HG03196 (cell line): ENCODE results near the gene CCDC85C.

Source experiments
- ATAC-seq: cut with Tn5 transposase; IDR thresholded peaks from one replicate; pipeline ENCODE4 v1.9.1; 2021; ENCODE audit not compliant: unreplicated experiment

The CCDC85C gene

DNA sequence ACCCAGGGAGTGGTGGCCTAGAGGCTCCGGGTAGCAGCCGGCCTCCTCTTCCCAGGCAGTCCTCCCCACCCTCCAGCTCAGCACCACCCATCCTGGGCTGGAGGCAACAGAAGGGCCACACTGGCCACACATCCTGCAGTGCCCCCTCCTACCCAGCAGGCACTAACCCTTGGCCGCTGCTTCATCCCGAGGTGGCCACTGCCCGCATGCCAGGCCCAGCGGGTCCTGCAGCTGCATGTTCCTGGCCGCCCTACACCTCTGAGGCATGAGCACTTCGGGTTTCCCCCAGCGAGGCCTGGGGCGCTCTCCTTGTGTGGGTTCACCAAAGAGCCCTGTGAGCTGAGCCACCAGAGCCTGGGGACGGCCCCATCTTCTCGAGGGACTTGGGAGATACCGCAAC lies 61.4 kb downstream of the CCDC85C start:
- no peak for ATAC-seq

DNA sequence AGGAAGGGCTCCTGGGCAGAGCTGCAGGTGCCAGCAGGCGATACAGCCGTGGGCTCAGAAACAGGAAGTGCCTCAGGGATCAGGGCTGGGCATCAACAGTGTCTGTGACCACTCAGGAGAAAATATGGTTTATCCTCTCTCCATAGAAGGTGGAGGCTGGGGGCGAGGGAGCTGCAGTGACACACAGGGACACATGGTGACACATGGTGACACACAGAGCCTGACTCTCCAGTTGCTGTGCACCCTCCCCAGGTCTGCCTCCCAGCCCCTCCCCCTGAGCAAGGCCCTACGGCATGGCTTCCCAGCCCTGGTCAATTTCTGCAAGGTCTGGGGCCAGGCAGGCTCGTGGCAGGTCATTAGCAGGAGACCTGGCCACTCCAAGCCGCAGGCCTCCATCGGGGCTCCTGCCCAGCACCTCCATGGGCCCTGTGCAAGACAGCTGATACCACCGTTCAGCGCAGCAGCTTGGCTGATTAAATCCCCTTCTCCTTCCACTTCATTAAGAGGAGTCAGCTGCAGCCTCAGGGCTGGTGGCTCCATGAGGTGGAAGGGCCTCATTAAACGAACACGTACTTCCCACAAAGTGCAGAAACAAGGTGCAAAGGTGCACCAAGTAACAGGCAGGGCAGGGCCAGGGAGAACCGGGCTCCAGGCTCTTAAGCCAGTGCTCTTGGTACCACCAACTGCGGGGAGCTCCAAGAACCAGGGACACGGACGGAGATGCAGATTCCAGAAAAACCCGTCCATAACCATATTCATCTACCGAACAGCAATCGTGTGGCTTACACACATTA lies 62.1 kb downstream of the CCDC85C start:
- no peak for ATAC-seq

DNA sequence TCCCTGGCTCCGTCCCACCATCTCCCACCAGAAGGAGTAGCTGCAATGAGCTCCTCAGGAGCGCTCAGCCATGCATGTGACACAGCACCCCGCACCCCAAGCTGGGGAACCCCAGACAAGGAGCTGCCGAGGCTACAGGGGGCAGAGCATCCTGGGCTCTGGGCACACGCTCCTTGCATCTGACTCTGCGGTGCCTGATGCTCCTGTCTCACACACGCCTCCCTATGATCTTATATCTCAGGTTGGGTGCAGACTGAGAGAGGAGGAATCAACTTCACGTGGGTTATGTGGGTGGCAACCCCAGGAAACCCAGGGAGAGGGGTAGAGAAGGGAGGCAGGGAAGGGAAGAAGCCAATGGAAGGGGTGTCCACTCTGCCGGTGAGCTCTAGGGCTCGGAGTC lies 62.8 kb downstream of the CCDC85C start:
- ATAC-seq = no peak

DNA sequence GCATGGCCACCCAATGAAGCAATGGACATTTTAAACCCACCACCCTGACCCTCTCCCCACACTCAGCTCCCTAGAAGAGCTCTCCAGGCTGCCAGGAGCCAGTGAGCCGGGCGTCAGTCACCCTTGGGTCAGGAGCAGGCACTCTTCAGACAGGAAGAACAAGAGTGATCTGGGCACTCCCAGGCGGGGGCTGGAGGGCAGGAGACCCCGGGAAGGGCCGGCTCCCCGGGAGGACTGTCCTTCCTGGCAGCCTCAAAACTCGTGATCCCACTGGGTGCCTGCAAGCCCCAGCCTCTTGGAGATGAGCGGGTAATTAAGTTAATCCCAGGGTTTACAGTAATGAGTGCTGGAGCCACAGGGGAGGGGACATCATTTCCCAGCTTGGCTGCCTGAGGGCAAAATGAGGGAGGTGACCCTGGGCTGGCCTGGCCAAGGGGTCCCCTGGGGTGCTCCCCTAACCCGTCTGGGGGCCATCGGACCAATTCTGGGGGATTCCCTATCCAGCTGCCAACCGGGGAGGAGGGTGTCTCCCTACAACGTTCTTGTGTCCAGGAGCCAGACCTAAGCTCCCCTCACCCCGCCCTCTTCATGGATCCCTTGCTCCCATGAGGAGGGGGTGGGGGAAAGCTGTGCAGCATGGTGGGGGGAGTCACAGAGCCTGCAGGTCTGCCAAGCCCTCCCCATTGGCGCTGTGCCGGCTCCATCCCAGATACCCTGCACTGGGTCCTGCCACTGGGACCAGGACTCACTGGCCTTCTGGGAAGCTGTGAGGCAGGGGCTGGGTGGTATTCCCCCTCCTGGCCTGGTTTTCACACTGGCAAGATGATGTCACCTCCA lies 63.6 kb downstream of the CCDC85C start:
- no peak for ATAC-seq

DNA sequence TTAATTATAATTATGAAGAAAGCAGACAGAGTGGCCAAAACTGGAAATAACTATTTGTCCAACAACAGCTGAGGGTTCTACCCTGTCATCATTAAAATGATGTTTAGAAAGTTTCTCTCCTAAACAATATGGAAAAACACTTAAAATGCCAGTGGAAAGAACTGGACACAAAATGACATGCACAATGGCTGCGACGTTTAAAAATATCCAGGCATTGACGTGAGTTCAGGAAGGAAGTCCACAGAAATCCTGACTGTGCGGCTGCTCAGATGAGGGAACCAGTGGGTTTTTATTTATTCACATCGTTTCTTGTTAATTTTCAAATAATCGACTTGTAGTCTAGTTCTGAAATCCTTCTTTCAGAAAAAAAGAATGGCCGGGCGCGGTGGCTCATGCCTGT lies 64.5 kb downstream of the CCDC85C start:
- ATAC-seq = no peak

DNA sequence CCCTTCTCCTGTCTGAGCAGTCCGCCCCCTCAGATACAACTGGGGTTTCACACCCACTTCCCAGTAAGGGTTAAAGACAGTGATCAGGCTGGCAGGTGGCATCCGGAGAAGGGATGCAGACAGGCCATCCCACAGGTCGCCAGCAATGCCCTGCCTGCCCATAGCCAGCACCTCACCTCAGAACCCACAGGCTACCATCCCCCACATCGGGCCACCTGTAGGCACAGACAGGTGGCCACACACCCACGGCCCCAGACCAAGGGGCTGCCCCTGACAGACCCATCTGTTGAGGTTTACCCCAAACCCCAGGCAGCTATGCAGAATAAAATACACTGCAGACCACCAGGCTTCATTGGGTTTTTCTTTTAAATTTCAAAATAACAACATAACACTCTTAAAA lies 65.3 kb downstream of the CCDC85C start:
- no peak for ATAC-seq

DNA sequence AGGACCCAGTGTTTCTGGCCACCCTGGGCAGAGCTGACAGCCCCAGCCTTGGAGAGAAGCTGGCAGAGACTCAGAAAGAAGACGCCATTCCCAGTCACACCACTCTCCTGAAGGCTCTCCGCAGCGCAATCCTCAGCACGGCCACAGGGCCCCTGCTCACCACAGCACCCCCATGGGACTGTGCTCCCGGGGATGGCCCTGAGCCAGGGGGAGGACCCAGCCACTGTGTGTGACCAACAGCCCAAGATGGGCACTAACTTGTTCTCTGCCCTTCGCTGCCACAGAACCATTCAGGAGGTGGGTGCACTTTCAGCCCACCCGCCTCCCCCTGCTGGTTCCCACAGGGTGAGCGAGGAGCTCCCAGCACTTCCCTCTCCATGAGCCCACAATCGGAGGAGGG lies 65.7 kb downstream of the CCDC85C start:
- ATAC-seq = no peak

DNA sequence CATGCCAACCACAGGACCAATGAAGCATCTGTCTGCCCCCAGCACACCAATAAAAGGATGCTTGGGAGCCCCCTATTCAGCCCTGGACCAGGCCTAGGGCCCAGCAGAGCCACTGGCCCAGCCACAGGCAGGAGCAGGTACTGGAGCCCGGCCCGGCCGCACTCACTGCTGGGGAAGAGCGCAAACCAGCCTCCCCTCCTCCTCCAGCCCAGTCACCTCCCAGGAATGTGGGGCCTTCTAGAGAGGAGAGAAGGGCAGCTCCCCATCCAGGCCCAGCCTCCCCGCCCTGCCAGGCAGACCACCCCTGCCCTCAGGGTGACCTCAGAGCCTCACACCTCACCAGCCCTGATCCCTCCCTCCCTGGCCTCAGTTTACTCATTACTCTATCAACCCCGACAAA lies 66.6 kb downstream of the CCDC85C start:
- no peak for ATAC-seq

DNA sequence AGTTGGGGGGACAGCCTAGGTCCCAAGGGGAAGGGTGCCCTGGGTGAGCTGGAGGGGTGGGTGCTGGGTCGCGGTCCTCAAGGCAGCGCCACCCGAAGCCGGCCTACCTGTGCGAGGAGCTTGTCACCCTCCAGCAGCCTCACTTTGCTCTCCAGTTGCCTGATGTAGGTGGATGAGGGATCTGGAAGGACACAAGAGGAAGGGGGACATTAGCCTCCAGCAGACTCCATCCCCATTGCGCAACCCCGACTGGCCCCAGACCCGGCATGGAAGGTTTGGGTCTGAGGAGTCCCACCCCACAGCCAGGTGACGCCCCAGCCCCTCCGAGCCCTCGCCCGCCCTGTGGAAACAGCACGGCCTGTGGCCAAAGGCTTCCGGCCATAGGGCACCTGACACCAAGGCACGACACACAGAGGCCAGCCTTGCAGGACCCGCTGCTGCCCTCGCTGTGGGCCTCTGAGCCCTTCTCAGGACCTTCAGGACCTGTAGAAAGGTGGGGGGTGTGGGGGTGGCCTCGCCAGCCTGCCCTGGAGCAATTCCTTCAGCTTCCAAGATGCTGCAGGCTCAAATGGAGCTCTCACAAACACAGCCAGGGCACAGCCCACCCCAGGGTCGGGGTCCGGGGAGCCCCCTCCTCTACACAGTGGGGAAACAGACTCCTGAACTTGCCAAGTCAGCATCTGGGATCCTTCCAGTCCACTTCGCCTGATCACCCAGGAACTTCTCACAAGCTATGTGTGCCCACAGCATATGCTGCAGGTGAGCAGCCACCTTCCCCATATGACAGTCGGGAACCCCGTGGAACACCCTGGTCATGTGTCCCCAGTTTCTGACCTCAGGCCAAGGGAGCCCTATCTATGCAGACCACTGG lies 67.9 kb downstream of the CCDC85C start:
- no peak for ATAC-seq

DNA sequence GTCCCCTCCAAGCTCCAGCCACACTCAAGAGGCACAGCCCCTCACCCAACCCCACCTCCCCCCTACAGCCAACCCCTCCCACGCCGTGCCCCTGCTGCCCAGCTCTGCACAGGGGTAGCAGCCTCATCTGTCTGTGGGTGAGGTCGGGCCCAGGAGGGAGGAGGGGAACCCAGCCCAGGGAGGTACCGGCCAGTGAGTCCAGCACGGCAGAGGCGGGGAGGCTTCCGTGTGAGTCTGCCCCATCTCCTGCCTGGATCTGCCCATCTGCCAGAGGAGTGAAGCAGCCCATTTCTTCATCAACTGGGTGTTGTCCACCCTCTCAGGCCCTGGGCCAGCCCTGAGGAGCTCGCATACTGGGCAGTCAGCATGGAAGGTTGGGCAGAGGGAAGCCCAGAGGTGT lies 68.6 kb downstream of the CCDC85C start:
- ATAC-seq = no peak

DNA sequence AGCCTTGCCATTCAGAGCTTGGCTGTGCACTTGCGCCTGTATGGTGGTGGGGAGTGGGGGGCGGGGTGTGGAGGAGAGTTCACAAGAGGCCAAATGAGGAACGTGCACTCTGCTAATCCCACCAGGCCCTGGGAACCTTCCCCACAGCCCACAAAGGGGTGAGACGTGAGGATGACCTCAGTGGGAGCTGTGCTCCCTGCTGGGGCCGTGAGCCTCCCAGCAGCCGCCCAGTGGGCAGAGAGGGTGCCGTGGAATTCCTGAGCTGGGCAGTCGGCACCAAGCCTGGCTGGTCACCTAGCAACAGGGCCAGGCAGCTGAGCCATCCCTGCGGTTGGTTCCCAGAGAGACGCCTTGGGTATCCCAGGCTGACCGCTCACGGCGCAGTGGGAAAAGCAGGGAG lies 69.1 kb downstream of the CCDC85C start:
- ATAC-seq = no peak

DNA sequence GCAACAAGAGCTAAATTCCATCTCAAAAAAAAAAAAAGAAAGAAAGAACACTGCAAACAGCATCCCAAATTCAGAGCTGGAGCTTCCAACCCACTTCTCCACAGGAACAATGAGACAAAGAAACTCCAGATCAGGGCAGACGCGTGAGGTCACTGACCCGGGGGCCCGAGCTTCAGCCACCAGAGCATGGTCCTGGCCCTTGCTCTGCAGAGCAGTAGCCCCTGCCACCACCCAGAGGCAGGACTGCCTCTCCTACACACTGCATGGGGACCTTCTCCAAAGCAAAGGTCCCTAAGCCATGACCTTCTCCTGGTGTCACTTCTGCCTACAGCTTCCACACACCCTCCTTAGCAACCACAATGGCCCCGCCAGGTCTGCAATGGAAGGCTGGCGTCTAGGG lies 69.7 kb downstream of the CCDC85C start:
- no peak for ATAC-seq

DNA sequence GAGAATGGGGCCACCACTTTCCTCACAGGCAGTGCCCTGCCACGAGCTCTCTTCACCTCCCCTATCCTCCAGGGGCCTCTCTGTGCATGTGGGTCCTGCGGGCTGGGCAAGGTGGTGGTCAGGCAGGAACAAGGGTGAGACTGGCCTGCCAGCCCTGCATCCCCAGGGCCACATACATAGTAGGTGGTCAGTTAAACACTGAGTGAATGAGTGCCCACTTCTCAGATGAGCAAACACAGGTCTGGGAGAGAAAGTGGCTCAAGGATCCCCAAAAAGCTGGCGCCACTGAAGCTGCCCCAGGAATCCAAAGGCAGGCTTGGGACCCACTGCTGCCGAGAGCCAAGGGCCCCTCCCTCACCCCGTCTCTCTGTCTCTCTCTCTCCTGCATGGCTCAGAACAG lies 71.7 kb downstream of the CCDC85C start:
- no peak for ATAC-seq

DNA sequence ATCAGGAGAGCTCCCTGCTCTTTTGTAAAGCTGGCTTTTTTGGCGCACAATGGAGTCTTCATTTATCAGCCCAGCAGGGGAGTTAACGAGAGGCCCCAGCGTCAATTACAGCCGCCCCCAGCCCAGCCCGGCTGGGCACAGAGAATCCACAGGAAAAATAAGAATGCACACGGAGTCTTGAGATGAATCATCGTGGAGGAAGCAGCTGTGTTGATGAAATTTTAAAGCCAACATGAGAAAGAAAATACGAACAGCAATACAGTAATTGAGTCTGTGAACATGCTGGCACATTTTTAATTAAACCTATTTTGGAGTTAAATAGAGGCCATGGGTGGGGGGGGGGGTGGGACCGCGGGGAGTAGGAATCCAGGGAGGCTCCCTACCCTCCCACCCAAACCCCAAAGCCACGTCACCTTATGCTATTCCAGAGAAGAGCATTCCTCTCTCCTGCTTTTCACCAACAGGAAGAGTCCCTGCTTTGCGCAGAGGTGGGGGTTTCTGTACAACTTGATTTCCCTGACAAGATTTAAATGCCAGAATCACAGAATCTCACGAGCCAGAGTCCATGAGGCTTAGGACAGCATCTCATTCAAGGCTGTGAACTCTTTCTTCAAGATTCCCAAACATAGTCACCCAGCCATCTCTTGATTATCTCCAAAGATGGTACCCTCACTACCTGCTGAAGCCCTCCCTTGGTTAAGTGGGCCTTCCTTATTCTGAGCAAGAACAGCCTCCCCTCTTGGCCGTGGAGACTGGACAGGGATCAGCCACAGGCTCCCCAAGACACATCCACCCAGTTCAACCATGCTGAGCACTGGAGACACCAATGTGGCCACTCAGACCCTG lies 72.5 kb downstream of the CCDC85C start:
- no peak for ATAC-seq

DNA sequence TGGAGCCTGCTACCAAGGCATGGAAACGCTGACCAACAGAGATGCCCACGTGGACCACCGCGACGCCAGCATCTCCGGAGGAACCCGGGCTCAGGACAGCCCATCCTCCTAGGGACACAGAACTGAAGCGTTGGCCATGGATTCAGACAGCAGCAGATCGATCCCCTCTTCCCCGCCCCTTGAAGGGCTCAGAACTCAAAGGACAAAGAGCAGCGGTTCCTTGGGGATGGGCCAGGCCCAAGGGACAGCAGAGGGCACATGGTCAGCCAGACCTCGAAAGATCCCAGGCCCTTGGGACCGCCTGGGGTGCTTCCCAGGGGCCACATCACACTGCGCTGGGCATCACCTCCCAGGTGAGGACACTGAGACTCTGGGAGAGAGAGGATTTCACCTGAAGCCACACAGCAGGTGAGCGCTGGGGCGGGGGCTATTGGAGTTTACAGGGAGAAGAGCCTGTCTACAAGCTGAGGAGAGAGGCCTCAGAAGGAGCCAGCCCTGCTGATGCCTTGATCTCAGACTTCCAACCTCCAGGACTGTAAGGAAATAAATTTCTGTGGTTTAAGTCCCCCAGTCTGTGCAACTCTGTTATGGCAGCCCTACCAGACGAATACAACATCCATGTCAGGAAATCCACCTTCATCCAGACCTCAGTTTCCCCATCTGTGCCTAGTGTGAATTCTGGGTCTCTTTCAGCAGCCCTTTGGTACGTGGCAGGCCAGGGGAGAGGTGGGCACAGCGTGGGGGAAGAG lies 73.4 kb downstream of the CCDC85C start:
- ATAC-seq = no peak

DNA sequence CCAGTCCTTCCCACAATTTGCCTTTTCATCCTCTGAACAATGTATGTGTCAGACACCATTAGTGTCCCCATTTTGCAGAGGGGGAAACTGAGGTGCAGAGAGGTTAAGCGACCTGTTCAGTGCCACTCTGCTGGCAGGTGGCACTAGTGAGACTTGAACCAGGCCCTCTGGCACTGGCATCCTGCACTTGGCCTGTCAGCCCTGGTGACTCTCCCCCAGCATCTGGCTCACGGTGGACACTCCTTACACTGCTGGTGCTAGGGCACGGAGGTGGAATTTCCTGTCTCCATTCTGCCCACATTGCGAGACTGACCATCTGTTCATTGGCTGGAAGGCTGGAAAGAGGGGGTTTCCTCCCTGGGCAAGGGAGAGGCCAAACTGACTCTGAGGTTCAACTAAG lies 74.1 kb downstream of the CCDC85C start:
- no peak for ATAC-seq

DNA sequence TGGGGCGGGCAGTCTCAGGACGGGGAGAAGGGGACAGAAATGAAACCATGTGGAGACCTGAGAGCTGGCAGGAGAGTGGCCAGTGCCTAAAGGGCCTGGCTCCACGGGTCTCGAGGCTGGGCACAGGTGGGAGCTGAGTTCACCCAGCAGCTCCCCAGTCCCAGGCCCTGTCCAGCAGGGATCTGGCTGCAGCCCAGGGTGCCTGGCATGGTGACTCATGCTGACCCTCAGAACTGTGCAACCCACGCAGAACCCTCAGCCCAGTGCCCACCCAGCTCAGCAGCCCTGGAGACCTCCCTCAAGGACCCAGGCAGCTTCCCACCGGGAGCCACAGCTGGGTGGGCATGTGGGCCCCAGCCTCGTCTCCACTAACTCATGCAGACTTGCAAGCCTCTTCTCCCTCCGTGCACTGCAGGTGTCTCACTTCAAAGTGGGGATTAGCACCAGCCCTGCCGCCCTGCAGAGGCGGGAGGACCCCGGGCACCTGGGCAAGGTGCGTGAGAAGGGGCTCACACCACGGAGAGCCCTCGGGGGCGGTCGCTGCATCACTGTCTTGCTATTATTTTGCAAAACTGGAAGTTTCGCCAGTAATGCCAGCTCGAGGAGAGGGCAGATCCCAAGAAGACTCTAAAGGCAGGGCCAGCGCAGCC lies 76.5 kb downstream of the CCDC85C start:
- ATAC-seq = no peak

DNA sequence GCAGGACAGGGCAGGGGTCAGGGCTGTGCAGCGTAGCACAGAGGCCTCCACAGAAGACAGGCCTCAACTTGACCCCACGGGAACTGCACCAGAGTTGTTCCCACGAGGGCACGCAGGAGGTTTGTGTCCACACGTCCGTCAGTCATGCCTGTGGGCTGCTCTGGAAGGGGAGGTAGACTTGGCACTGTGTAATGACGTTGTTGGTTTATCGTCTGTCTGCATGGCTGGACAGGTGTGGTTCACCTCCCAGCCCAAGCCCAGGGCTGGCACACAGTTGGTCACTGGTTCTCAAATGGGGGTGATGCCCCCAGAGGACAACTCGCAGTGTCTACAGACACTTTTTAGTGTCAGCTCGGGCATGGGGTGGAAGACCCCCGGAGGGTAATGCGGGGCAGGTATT lies 77.0 kb downstream of the CCDC85C start:
- no peak for ATAC-seq

DNA sequence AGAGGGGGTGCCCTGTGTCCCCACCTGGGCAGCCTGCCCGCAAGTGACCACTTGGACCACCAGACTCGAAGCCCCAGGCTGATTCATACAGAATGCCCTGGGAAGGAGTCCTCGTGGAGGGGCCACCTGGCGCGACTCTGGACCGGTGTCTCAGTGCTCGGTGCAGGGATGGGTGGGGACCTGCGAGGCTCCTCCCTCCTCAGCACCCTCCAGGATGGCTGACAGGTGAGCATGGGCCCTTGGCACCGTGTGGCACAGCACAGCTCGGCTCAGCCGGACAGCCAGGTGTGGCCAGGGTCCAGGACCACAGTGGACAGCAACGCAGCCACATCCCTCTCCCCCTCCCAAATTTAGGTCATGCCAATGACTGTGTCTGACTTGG lies 78.3 kb downstream of the CCDC85C start:
- no peak for ATAC-seq
